Stimulated activated CD8-positive, alpha-beta memory T cell treated with anti-CD3 and anti-CD28 coated beads, Interleukin-4, amount 100 ng/mL, for 24 hours (primary cell): Measurements from ENCODE around the gene DAB2IP.
"Not testable (repeated sequence)": the region's sequence is repeated elsewhere in the genome, so short reads cannot be mapped to it uniquely, and the experiment has no call there.

Experiments
- DNase-seq: peaks from one replicate; pipeline ENCODE4 v3.0.0-alpha.2; 2020; ENCODE audit warnings: low read depth

The DAB2IP gene

GRCh38 chr9:121727295-121728020 lies 76.0 kb downstream of the DAB2IP start:
- DNase-seq: no peak

DNA sequence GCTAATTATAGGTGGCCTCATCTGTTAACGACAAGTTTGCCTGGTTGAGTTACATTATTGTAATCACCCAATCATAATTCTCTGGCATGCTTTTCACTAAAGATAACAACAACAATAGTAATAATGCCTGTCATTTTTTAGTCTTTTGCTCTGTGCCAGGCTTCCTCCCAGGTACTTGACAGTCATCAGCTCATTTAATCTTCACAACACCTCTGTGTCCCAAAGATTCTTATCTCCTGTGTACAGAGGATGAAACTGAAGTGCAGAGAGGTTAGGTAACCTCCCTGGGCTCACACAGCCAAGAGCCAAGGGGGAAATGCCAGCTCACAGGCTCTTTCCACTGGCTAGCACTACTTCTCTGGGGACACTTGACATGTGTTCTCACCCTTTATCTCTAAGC lies 77.5 kb downstream of the DAB2IP start:
- DNase-seq: no peak

DNA sequence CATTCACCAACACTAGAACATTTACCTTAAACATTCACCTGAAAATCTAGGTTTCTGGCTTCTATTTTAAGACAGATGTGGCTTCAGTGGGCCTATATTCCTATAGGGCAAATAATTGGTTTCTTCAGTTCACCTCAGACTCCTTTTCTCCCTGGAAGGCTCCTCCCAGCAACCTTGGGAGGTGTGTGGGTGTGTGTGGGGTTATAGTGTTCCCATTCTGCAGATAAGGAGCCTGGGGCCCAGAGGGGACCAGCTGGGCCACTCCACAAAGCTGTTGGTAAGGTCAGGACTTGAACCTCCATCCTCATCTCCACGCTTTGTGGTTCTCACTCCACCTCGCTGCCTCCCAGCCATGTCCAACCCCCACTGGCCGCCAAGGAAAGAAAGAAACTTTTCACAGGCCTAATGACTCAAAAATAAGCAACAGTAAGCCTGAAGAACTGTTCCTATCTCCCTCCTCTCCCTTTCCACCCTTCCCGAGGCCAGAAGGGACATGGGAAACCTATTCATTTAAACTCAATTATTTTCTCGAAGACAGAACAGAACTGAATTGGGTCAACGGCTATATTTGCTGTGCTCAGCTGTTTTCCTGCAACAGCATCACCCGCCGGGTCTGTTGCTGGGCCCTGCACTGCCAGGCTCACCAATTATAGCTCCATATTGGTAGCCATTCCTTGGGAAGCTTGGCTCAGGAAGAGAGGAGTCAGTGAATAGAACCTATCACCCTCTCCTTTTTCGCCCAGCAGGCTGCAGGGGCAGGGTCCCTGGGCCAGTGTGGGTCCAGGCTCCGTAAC lies 78.5 kb downstream of the DAB2IP start:
- no peak for DNase-seq

- DNase-seq: no peak
Measured at GRCh38 chr9:121731090-121731489, 79.7 kb downstream of the DAB2IP start.

DNA sequence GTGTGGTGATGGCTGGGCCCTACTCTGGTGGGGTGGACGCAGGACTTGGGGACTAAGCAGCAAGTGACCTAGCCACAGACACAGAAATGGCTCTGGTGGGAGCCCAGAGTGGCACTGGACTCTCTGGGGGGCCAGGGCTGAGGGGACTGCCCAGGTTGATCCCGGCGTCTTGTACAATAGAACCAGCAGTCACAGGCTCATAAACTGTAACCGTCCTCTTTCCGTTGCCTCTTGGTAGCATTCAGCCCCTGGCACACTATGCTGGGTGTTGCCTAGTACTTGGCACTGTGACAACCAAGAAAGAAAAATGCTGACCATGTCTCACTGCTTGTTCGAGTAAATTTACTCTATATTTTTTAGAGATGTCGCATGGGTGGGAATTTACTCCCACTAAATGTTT lies 80.5 kb downstream of the DAB2IP start:
- DNase-seq: no peak

DNA sequence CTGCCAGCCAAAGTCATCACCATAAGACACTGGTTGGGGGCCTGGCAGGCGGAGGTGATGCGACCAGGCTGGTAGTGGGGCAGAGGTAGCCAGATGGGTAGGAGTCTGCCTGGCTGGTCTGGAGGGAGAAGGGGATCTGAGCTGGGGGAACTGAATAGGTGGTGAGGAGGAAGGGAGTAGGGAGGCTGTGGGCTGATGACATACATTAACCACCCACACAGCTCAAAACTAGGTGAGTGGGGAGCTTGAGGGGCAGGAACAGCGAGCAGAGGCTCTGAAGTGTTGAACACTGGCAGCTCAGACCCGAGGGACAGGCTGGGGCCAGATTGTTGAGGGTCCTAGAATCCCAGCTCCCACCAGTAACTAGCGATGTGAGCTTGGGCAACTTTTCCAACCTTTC lies 81.0 kb downstream of the DAB2IP start:
- no peak for DNase-seq

- no peak for DNase-seq
Measured at GRCh38 chr9:121732886-121733285, 81.5 kb downstream of the DAB2IP start.

GRCh38 chr9:121734465-121734864 lies 83.0 kb downstream of the DAB2IP start:
- DNase-seq: no peak

- no peak for DNase-seq
Measured at GRCh38 chr9:121735065-121735792, 83.8 kb downstream of the DAB2IP start.

DNA sequence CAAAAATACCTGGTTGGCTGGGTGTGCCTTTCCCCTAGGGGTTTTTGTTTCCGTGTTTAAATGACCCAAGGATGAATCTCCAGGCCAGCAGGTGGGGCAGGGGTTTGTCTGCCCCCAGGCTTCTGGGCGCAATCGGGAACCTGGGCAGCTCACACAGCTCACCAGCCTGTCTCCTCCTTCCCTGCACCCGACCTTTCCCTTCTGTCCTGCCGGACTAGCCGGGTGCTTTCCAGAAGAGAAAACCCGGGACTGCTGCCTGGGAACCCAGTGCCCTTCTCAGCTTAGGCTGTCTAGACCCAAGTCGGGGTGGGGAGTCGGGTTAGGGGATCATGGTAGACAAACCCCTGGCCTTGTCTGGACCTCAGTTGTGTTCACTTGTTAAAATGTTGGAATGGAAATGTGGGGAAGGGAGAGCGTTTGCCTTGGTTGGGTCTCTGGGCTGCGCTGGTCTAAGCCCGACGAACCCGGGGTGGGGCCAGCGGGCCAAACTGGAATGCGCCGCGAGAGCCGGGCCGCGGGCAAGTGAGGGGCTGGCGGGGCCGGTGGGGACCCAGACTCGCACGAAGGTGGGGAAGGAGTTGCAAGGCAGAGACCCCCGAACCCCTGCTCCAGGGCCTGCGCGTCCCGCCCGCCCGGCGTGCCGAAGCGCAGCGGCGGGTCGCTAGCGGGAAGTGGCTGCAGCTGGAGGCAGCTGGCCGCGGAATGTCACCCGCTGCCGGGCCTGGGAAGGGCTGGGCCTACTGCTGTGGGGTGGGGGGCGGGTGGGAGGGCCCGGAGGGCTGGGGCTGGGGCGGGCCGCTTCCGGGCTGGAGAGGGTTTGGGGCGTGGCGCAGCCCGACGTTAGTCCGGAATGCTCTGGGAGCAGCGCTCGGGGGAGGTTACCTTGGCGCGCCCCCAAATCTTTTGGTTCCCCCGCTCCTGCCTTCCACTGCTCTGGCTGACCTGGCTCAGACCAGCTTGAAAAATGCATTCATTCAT lies 84.6 kb downstream of the DAB2IP start:
- no peak for DNase-seq

DNA sequence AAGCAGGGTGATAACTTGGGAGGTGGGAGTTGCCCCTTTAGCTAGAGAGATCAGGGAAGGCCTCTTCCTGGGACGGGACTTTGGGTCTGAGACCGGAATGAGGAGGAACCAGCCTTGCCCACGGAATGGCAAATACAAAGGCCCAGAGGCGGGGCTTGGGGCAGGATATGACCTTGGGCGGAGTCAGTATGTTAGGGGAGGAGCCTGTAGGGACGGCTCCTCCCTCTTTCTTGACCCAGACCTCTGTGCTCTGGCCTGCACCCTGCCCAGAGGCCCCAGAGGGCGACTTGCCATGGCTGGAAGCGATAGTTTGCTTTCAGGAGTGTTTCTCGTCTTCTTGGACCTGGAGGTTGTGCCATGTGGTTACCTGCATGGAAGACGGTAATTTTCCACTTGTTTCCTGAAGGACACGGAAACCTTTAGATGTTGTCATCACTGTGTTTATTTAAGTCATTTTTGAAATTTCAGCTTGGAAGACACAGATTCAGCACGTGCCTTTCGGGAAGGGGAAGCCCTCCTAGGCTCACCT lies 85.6 kb downstream of the DAB2IP start:
- no peak for DNase-seq

DNA sequence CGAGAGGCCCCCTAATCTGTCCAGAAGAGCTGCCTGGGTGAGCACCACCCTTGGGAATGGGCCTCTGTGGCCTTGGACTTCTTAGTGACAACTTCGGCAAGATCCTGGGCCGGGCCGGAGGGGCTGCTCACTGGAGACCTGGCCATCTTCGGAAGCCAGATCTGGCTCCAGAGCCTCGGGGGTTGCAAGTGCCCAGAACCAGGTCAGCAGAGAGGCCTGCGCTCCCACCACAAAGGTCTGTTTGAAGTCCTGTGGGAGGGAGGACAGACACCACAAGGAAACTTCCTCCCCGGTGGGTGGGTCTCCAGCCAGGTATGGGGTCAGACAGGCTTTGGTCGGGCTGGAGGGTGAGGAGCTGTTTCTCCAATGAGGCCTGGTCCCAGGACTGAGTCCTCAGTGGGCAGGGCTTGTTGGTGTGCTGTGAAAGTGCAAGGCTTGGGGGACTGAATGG lies 86.1 kb downstream of the DAB2IP start:
- DNase-seq: no peak

DNA sequence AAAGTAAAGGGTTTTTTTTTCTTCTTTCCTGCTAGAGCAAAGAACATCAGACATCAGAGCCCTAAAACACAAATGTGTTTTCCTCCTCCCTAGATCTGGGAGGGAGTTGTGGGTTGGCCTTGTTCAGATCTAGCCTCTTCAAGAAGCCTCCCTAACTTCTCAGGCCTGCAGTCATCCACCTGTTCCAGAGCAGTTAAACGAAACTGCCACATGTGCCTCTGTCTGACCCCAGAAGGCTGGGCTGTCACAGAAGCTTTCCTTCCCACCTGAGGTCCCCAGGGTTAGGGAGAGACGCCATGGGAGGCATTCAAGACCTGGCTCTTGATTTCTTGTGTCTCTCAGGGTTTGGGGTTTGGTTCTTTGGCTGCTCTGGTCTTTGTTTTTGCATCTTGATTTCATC lies 87.0 kb downstream of the DAB2IP start:
- DNase-seq: no peak

GRCh38 chr9:121738968-121739367 lies 87.5 kb downstream of the DAB2IP start:
- no peak for DNase-seq

GRCh38 chr9:121739971-121740370 lies 88.5 kb downstream of the DAB2IP start:
- no peak for DNase-seq

- no peak for DNase-seq
Measured at GRCh38 chr9:121741228-121741918, 89.9 kb downstream of the DAB2IP start.

DNA sequence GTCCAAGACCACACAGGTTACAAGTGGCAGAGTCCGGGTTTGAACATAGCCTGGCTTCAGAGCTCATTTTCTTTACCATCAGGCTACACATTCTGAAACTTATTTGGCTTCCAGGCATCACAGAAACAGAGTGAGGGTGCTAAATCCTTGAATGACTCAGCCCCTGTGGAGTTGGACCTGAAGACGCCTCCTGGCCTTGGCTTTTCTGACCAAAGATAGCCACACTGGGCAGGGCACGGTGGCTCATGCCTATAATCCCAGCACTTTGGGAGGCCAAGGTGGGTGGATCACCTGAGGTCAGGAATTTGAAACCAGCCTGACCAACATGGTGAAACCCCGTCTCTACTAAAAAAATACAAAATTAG lies 90.5 kb downstream of the DAB2IP start:
- not testable (repeated sequence) for DNase-seq

DNA sequence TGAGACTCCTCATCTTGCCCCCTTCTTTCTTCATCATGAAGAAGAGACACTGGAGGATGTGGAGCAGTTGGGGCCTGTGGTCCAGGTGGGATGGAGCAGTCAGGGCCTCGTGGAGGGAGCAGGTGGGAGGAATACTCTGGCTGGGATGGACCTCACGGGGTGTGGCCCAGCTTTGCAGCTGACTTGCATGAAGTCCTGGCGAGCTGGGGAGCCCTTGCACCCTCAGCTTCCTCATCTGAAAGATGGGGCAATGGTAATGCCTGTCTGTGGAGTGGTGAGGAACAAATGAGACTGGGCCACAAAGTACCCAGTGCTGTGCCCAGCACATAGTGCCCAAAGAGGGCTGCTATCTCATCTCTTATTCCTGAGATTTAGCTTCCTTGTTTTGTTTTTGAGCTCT lies 91.5 kb downstream of the DAB2IP start:
- DNase-seq: no peak

DNA sequence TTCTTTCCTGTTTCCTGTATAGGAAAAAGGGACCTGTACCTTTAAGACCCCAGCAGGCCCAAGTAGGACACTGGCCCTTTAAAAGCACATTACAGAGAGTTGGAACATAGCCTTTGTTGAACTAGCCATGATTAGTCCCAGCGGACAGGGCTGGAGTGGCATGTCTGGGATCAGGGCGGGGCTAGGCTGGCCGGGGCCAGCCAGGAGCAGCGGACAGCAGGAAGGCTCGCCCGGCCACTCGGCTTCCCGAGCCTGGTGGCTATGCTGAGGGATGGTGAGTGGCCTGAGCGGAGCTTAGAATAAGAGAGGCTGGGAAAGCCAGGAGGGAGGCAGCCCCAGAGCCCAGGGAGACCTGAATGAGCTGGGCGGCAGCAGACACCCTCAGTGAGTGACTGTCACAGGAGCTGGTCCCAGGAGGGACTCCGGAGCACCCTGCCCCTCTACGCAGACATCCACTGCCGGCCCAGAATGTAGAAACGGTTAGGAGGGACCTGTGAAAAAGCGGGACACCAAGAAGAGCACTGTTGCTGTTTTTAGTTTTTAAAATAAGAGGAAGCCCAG lies 92.1 kb downstream of the DAB2IP start:
- no peak for DNase-seq

DNA sequence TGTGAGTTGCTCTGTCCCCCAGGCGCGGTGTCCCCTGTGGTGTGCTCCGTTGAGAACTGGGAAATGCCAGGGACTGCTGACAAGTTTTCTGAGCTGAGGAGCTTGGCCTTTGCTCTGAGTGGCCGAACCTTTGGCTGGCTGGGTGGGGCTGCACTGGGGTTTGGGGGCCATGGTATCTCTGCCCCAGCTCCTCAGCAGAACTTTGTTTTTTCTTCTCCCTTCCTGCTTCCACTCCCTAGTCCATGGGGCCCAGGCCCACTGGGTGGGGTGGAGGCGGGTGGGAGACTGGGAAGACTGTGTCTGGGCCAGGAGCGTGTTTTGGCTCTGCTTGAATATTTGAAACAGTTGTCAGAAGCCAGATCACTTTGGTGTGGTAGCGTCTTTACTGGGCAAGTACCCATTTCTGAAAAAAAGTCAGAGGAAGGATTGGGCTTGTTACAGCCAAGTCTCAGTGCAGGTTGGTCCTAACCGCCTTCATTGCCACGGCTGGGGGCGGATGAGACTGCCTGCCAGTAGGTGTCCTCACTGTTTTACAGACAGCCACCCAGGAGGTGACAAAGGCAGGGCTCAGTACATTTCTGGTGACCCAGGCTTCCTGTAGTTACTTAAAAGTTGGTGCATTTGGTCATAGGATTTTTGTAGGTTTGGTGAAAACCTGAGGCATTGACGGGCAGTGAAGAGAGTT lies 92.7 kb downstream of the DAB2IP start:
- peak; percentile 20 for DNase-seq
